CD4-positive, alpha-beta memory T cell (primary cell): Measurements from ENCODE around the gene CACNA1A. TPM values are rescaled to one million over a fixed set of nuclear protein-coding genes. Genes with fewer than 3 reads are reported as not detected.

ENCODE experiments used
- CTCF ChIA-PET: fragments of 350-600 bp; sonication (Branson Sonifier 250); formaldehyde crosslinking; loops from one replicate; lab custom pipeline; 2021; ENCODE audit warnings: inconsistent platforms; ENCODE audit not compliant: partially characterized antibody; lab: Charles Lee
- POLR2A ChIA-PET: fragments of 350-600 bp; sonication (Branson Sonifier 250); formaldehyde crosslinking; loops from one replicate; lab custom pipeline; 2021; ENCODE audit not compliant: partially characterized antibody; lab: Charles Lee
- DNase-seq, 5 donors: peaks; one replicate each; pipeline versions ENCODE4 v3.0.0 to v3.0.0-alpha.2; 2020 to 2022; ENCODE audit warnings: mixed read lengths in 1 of 5
- H3K27ac ChIP-seq: one replicate; pipeline ENCODE4 v1.7.0; 2013; ENCODE audit warnings: low read depth, low read length
- H3K27me3 ChIP-seq: 2 replicates; pipeline ENCODE4 v1.7.0; 2013; ENCODE audit warnings: mild to moderate bottlenecking, low read length, moderate library complexity; ENCODE audit not compliant: insufficient read depth
- H3K36me3 ChIP-seq: 2 replicates; pipeline ENCODE4 v1.7.0; 2013; ENCODE audit warnings: mild to moderate bottlenecking, low read length, moderate library complexity; ENCODE audit not compliant: insufficient read depth
- H3K4me1 ChIP-seq: 2 replicates; pipeline ENCODE4 v1.7.0; 2013; ENCODE audit warnings: mild to moderate bottlenecking, low read length, moderate library complexity; ENCODE audit not compliant: insufficient read depth
- H3K4me3 ChIP-seq, 2 donors: one replicate each; pipeline ENCODE4 v1.7.0; 2013; ENCODE audit warnings: low read length in 2 of 2, mild to moderate bottlenecking in 1 of 2
- H3K9me3 ChIP-seq, 2 donors: one replicate each; pipeline ENCODE4 v1.7.0; 2013; ENCODE audit warnings: low read length in 2 of 2, control low read depth in 1 of 2; ENCODE audit not compliant: control insufficient read depth in 1 of 2
- H3K27ac Mint-ChIP-seq, 7 donors: one replicate each; pipeline ENCODE4 v1.8.0; 2020 to 2021; ENCODE audit warnings: mixed read lengths in 7 of 7, mild to moderate bottlenecking in 6 of 7, inconsistent platforms in 3 of 7, moderate library complexity in 3 of 7
- H3K27me3 Mint-ChIP-seq, 2 donors: one replicate each; pipeline ENCODE4 v1.8.0; 2020 to 2021; ENCODE audit warnings: mixed read lengths in 2 of 2
- H3K36me3 Mint-ChIP-seq, 2 donors: one replicate each; pipeline ENCODE4 v1.8.0; 2020 to 2021; ENCODE audit warnings: mixed read lengths in 2 of 2, inconsistent platforms in 1 of 2, mild to moderate bottlenecking in 1 of 2
- H3K4me1 Mint-ChIP-seq, 4 donors: one replicate each; pipeline ENCODE4 v1.8.0; 2020 to 2021; ENCODE audit warnings: mixed read lengths in 4 of 4, mild to moderate bottlenecking in 1 of 4
- H3K4me3 Mint-ChIP-seq, 8 donors: one replicate each; pipeline ENCODE4 v1.8.0; 2020 to 2021; ENCODE audit warnings: mixed read lengths in 8 of 8, mild to moderate bottlenecking in 7 of 8, moderate library complexity in 6 of 8, inconsistent platforms in 3 of 8
- H3K9me3 Mint-ChIP-seq, 8 donors: one replicate each; pipeline ENCODE4 v1.8.0; 2020 to 2021; ENCODE audit warnings: mixed read lengths in 8 of 8, mild to moderate bottlenecking in 5 of 8, inconsistent platforms in 3 of 8, moderate library complexity in 1 of 8
- intact Hi-C: fragments of 100-400 bp; cut with micrococcal nuclease; formaldehyde crosslinking; loops from one replicate; pipeline ENCODE4 v1.15.1; 2023
- polyA plus RNA-seq, 2 donors: library from polyadenylated mRNA; unstranded; fragments of 300-500 nt; fragmentation: Illumina TruSeq; gene quantifications; one replicate each; pipeline ENCODE4 v1.2.3, GENCODE V29; 2021
- total RNA-seq, 2 experiments: library from RNA; stranded (reverse); gene quantifications; one replicate each; pipeline ENCODE4 v1.2.3, GENCODE V29; 2021

CACNA1A gene
- total and polyA plus RNA-seq, 4 experiments from 2014 or later, result 0.19 to 0.35 (median 0.26) TPM

DNA sequence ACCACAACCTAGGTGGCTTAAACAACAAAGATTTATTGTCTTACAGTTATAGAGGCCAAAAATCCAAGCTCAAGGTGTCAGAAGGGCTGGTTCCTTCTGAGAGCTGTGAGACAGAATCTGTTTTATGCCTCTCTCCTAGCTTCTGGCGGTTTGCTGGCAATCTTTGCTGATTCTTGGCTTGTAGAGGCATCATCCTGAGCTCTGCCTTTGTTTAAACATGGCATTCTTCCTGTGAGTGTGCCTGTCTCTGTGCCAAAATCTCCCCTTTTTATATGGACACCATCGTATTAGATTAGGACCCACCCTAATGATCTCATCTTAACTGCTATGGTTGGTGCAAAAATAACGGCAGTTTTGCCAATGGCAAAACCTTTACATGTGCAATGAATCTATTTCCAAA lies 169.1 kb downstream of the CACNA1A start:
- H3K4me3 Mint-ChIP-seq, result no peak overlapping the region
- no peaks in the 10 kb centered on the region for H3K27me3 ChIP-seq
- intact Hi-C loops, result no loop called here
- peaks cover 24 to 31% of the 10 kb centered on the region in 2 donors for H3K27me3 Mint-ChIP-seq
- H3K36me3 ChIP-seq, result no peaks in the 10 kb centered on the region
- CTCF ChIA-PET, result no interaction called here
- no peak overlapping the region for H3K27ac Mint-ChIP-seq
- H3K4me1 ChIP-seq, result no peaks in the 10 kb centered on the region
- H3K9me3 Mint-ChIP-seq, result peaks cover 0 to 9% (median 2%) of the 10 kb centered on the region in 8 donors
- H3K4me3 ChIP-seq, result no peak overlapping the region
- no peak overlapping the region for H3K27ac ChIP-seq
- POLR2A ChIA-PET, result no interaction called here
- no peak for DNase-seq
- no peaks in the 10 kb centered on the region for H3K9me3 ChIP-seq
- no peaks in the 10 kb centered on the region for H3K36me3 Mint-ChIP-seq
- H3K4me1 Mint-ChIP-seq, result no peaks in the 10 kb centered on the region

DNA sequence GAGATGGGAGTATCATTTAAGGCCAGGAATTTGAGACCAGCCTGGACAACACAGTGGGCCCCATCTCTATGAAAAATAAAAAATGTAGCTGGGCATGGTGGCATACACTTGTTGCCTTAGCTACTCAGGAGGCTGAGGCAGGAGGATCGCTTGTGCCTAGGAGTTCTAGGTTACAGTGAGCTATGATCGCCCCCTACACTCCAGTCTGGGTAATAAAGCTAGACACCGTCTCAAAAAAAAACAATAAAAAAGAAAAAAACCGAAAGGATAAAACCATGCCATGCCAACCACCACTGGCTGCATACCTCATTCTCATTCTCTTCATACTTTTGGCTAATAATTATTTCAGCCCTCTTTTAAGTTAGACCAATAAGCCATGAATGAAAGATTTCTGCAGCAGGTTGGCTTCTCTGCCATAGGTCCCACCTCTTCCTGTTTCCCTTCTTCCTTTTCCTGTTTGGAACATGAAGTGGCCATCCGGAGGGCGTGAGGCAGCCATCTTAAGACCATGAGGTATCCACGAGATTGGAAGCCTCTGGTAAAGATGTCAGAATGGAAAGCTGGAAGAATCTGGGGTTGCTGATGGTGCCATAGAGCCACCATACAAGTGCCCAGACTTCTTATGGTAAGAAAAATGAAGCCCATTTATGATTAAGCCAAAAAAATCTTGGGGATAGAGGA lies 171.3 kb downstream of the CACNA1A start:
- ChIA-PET CTCF (interaction anchor here (0.9 kb wide), 1 partner anchor 12 kb away, joined by 3 read pairs; no protein-coding TSS in a partner anchor), POLR2A (no interaction called here)
- Histone ChIP-seq H3K9me3 (no peaks in the 10 kb centered on the region), H3K36me3 (no peaks in the 10 kb centered on the region), H3K27me3 (no peaks in the 10 kb centered on the region), H3K4me1 (no peaks in the 10 kb centered on the region), H3K27ac (no peak overlapping the region), H3K4me3 (no peak overlapping the region)
- DNase-seq, result no peak
- Mint-ChIP-seq H3K4me3 (no peak overlapping the region), H3K4me1 (no peaks in the 10 kb centered on the region), H3K36me3 (no peaks in the 10 kb centered on the region), H3K27me3 (peaks cover 22 to 25% of the 10 kb centered on the region in 2 donors), H3K9me3 (peaks cover 0 to 4% (median 0%) of the 10 kb centered on the region in 8 donors), H3K27ac (no peak overlapping the region)
- intact Hi-C loops, result no loop called here

DNA sequence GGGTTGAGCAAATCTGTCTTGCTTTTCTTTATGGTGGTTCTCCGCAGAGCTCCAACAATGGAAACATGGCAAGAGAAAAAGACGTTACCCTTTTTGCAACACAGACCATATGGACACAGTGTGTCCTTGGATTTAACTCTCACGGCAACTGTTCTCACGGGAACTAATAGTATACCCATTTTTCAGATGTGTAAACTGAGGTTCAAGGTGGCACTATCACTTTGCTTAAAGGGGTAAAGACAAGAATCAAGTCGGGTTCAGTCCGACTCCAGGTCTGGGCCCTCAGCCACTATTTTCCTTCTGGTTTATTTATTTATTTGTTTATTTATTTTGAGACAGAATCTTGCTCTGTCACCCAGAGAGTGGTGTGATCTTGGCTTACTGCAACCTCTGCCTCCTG lies 176.0 kb downstream of the CACNA1A start:
- Mint-ChIP-seq H3K9me3 (peaks cover 0 to 5% (median 0%) of the 10 kb centered on the region in 8 donors), H3K27me3 (peaks cover 20 to 27% of the 10 kb centered on the region in 2 donors), H3K36me3 (no peaks in the 10 kb centered on the region), H3K4me1 (no peaks in the 10 kb centered on the region), H3K27ac (no peak overlapping the region), H3K4me3 (no peak overlapping the region)
- intact Hi-C loops, result no loop called here
- H3K27ac ChIP-seq, result no peak overlapping the region
- H3K9me3 ChIP-seq, result no peaks in the 10 kb centered on the region
- H3K4me3 ChIP-seq, result no peak overlapping the region
- H3K36me3 ChIP-seq, result no peaks in the 10 kb centered on the region
- ChIA-PET CTCF (no interaction called here), POLR2A (no interaction called here)
- H3K27me3 ChIP-seq, result no peaks in the 10 kb centered on the region
- no peak for DNase-seq
- H3K4me1 ChIP-seq, result no peaks in the 10 kb centered on the region

DNA sequence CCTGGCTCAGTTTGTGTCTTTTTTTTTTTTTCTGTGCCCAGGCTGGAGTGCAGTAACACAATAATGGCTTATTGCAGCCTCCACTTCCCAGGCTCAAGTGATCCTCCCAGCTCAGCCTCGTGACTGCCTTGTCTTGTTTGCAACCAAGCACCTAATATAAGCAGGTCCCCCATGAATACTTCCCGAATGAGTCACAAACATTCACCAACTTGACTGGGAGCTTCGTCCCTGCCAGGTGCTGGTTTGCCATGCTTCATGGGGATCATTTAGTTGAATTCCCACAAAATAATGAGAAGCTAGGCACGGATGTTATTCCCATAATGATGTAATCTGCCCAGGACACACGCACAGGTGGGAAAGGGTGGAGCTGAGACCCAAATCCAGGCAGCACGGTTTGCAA lies 176.5 kb downstream of the CACNA1A start:
- Histone ChIP-seq H3K27ac (no peak overlapping the region), H3K4me1 (no peaks in the 10 kb centered on the region), H3K27me3 (no peaks in the 10 kb centered on the region), H3K36me3 (no peaks in the 10 kb centered on the region), H3K9me3 (no peaks in the 10 kb centered on the region), H3K4me3 (no peak overlapping the region)
- ChIA-PET CTCF (no interaction called here), POLR2A (no interaction called here)
- Mint-ChIP-seq H3K36me3 (no peaks in the 10 kb centered on the region), H3K4me1 (no peaks in the 10 kb centered on the region), H3K27me3 (peaks cover 17 to 27% of the 10 kb centered on the region in 2 donors), H3K27ac (no peak overlapping the region), H3K9me3 (peaks cover 0 to 5% (median 0%) of the 10 kb centered on the region in 8 donors), H3K4me3 (no peak overlapping the region)
- intact Hi-C loops, result no loop called here
- DNase-seq, result no peak

DNA sequence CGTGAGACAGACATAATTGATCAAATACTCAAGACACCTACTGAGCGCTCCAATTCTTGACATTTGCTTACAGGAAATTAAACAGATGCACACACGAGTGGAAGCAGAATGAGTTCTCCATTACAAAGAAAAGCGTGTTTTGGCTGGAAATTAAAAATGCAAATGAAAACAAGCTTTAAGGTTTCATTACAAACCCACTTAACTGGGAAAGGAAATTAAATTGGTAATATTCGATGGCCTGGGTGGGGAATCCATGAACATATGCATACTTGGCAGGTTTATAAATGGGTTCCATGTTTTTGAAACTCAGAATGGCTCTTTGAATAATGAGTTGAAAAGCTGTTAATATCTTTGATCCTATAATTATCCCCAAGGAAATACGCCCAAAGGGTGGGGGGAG lies 178.0 kb downstream of the CACNA1A start:
- no peak for DNase-seq
- H3K27ac ChIP-seq, result no peak overlapping the region
- Mint-ChIP-seq H3K36me3 (no peaks in the 10 kb centered on the region), H3K9me3 (peaks cover 0 to 14% (median 4%) of the 10 kb centered on the region in 8 donors), H3K4me1 (no peaks in the 10 kb centered on the region), H3K27me3 (peaks cover 17 to 27% of the 10 kb centered on the region in 2 donors), H3K4me3 (no peak overlapping the region), H3K27ac (no peak overlapping the region)
- no peaks in the 10 kb centered on the region for H3K9me3 ChIP-seq
- H3K36me3 ChIP-seq, result no peaks in the 10 kb centered on the region
- no peak overlapping the region for H3K4me3 ChIP-seq
- CTCF ChIA-PET, result no interaction called here
- intact Hi-C loops, result no loop called here
- no peaks in the 10 kb centered on the region for H3K27me3 ChIP-seq
- H3K4me1 ChIP-seq, result no peaks in the 10 kb centered on the region
- POLR2A ChIA-PET, result no interaction called here

DNA sequence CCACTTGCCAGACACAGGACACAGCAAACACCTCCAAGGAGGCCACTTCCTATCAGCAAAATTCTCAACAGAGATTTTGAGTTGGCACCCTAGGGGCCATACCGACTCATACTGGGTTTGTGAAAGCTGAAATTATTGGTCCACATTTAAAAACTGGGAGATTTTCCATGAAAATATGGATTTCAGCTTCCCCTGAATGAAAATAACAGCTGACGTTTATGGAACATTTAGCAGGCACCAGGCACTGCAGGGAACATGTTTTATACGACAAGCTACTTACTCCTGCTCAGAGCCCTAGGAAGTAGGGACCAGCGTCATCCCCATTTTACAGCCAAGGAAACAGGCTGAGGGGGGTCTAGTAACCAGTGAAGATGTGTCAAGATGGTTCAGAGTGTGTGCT lies 186.8 kb downstream of the CACNA1A start:
- H3K9me3 Mint-ChIP-seq, result peaks cover 0 to 44% (median 18%) of the 10 kb centered on the region in 8 donors
- peaks cover 35 to 37% of the 10 kb centered on the region in 2 donors for H3K27me3 Mint-ChIP-seq
- intact Hi-C loops, result no loop called here
- peaks cover 0 to 3% (median 0%) of the 10 kb centered on the region in 4 donors for H3K4me1 Mint-ChIP-seq
- Histone ChIP-seq H3K36me3 (no peaks in the 10 kb centered on the region), H3K4me3 (no peak overlapping the region), H3K27ac (no peak overlapping the region), H3K27me3 (no peaks in the 10 kb centered on the region), H3K4me1 (no peaks in the 10 kb centered on the region), H3K9me3 (no peaks in the 10 kb centered on the region)
- POLR2A ChIA-PET, result no interaction called here
- H3K27ac Mint-ChIP-seq, result no peak overlapping the region
- CTCF ChIA-PET, result interaction anchor here (1.1 kb wide), 1 partner anchor 42 kb away, joined by 3 read pairs; no protein-coding TSS in a partner anchor
- H3K36me3 Mint-ChIP-seq, result peaks cover 0 to 4% of the 10 kb centered on the region in 2 donors
- DNase-seq, result no peak
- no peak overlapping the region for H3K4me3 Mint-ChIP-seq

DNA sequence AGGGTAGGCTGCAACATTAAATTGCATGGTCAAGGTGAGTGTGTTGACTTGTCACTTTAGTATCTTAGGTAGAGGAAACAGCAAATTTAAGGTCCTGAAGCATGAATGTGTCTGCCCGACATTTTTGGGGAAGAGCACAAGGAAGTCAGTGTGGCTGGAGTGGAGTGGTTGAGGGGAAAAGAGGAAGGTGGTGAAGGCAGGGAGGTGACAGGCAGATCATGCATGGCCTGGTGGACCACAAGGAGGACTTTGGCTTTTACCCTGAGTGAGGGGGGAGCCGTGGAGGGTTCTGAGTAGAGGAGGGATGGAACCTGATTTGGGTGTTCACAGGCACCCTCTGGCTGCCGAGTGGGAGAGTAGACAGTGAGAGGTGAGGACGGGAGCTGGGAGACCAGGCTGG lies 188.1 kb downstream of the CACNA1A start:
- H3K27me3 Mint-ChIP-seq, result peaks cover 28 to 33% of the 10 kb centered on the region in 2 donors

More for the DNA sequence above, 188.1 kb downstream of the CACNA1A start:
- H3K4me3 Mint-ChIP-seq, result no peak overlapping the region
- Histone ChIP-seq H3K27ac (no peak overlapping the region), H3K27me3 (no peaks in the 10 kb centered on the region), H3K4me3 (no peak overlapping the region), H3K9me3 (no peaks in the 10 kb centered on the region), H3K36me3 (no peaks in the 10 kb centered on the region), H3K4me1 (no peaks in the 10 kb centered on the region)
- H3K9me3 Mint-ChIP-seq, result peaks cover 0 to 33% (median 17%) of the 10 kb centered on the region in 8 donors
- peaks cover 0 to 3% (median 0%) of the 10 kb centered on the region in 4 donors for H3K4me1 Mint-ChIP-seq
- intact Hi-C loops, result no loop called here
- no peak for DNase-seq
- ChIA-PET CTCF (no interaction called here), POLR2A (no interaction called here)
- peaks cover 0 to 4% of the 10 kb centered on the region in 2 donors for H3K36me3 Mint-ChIP-seq
- H3K27ac Mint-ChIP-seq, result no peak overlapping the region
